ENCODE measurements around the gene SNX14.

Gene SNX14

DNA sequence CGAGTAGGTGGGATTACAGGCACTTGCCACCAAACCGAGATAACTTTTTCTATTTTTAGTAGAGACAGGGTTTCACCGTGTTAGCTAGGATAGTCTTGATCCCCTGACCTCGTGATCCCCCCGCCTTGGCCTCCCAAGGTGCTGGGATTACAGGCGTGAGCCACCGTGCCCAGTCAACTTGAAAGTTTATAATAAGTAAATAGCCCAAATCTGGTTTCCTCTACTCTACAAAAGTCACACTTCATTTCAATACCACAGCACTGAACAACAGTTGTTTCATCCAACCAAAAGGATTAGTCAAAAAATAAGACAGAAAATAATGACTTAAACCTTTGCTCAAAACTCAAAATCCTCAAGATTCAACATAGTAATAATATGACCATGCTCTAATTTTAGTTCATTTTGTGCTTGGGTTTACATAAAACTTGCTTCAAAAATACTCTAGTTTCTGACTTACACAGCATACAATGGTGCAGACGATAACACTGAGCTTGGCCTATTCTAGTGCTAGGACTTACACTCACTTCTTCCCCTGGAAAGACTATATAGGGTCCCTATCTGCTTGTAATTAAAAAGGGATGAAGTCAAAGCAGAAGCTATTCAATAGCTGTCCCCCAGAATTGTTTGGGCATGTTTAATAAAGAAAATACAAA is 87.1 kb downstream of the SNX14 start:
- DNase-seq (ENCODE audit: low read depth in 1 of 2, low spot score in 1 of 2), result no peak
- Histone ChIP-seq H3K27me3 (ENCODE audit: insufficient read depth, poor library complexity, severe bottlenecking) (no peaks in the 10 kb centered on the region), H3K27ac (replicated peaks) (no peak overlapping the region), H3K4me3 (replicated peaks; ENCODE audit: insufficient read depth, low read length) (no peak overlapping the region)
- no peak for TF ChIP-seq POLR2AphosphoS5 (IDR thresholded peaks at IDR 0.05; ENCODE audit: low read depth)
- TF ChIP-seq, protein P1, sequence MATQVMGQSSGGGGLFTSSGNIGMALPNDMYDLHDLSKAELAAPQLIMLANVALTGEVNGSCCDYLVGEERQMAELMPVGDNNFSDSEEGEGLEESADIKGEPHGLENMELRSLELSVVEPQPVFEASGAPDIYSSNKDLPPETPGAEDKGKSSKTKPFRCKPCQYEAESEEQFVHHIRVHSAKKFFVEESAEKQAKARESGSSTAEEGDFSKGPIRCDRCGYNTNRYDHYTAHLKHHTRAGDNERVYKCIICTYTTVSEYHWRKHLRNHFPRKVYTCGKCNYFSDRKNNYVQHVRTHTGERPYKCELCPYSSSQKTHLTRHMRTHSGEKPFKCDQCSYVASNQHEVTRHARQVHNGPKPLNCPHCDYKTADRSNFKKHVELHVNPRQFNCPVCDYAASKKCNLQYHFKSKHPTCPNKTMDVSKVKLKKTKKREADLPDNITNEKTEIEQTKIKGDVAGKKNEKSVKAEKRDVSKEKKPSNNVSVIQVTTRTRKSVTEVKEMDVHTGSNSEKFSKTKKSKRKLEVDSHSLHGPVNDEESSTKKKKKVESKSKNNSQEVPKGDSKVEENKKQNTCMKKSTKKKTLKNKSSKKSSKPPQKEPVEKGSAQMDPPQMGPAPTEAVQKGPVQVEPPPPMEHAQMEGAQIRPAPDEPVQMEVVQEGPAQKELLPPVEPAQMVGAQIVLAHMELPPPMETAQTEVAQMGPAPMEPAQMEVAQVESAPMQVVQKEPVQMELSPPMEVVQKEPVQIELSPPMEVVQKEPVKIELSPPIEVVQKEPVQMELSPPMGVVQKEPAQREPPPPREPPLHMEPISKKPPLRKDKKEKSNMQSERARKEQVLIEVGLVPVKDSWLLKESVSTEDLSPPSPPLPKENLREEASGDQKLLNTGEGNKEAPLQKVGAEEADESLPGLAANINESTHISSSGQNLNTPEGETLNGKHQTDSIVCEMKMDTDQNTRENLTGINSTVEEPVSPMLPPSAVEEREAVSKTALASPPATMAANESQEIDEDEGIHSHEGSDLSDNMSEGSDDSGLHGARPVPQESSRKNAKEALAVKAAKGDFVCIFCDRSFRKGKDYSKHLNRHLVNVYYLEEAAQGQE (IDR thresholded peaks at IDR 0.05; ENCODE audit: insufficient replicate concordance, low read depth), result no peak
- no peak for TF ChIP-seq GABPA (IDR thresholded peaks at IDR 0.05; ENCODE audit: low read depth)
- no peak for TF ChIP-seq SPI1 (IDR thresholded peaks at IDR 0.05; ENCODE audit: borderline replicate concordance, low read depth)
- TF ChIP-seq, protein P2, sequence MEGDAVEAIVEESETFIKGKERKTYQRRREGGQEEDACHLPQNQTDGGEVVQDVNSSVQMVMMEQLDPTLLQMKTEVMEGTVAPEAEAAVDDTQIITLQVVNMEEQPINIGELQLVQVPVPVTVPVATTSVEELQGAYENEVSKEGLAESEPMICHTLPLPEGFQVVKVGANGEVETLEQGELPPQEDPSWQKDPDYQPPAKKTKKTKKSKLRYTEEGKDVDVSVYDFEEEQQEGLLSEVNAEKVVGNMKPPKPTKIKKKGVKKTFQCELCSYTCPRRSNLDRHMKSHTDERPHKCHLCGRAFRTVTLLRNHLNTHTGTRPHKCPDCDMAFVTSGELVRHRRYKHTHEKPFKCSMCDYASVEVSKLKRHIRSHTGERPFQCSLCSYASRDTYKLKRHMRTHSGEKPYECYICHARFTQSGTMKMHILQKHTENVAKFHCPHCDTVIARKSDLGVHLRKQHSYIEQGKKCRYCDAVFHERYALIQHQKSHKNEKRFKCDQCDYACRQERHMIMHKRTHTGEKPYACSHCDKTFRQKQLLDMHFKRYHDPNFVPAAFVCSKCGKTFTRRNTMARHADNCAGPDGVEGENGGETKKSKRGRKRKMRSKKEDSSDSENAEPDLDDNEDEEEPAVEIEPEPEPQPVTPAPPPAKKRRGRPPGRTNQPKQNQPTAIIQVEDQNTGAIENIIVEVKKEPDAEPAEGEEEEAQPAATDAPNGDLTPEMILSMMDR (IDR thresholded peaks at IDR 0.05; ENCODE audit: insufficient read depth, low read length), result no peak

DNA sequence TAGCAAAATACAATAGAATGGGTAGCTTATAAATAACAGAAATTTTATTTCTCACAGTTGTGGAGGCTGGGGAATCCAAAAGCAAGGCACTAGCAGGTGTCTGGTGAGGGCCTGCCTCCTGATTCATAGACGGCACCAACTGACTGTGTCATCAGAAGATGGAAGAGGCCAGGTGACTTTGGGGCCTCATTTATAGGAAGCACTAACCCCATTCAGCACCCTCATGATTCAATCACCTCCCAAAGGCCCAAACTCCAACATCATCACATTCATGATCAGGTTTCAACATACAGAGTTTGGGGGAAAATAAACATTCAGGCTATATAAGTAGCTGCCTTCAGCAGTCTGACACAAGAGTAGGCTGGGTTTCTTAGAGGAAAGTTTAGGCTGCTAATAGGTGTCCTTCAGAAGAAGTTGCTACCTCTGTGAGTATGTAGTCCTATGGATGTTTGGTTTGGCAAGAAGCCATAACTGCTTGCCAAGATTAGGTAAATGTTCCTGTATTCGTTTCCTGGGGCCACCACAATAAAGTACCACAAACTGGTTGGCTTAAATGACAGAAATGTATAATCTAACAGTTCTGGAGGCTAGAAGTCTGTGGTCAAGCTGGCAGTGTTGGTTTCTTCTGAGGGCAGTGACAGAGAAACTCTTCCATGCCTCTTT is 94.9 kb downstream of the SNX14 start:
- Histone ChIP-seq H3K27me3 (ENCODE audit: insufficient read depth, poor library complexity, severe bottlenecking) (no peaks in the 10 kb centered on the region), H3K4me3 (replicated peaks; ENCODE audit: insufficient read depth, low read length) (no peak overlapping the region), H3K27ac (replicated peaks) (no peak overlapping the region)
- DNase-seq (ENCODE audit: low read depth in 1 of 2, low spot score in 1 of 2), result peak in 1 of 2 experiments; percentile 45
- TF ChIP-seq GABPA (IDR thresholded peaks at IDR 0.05; ENCODE audit: low read depth) (no peak), POLR2AphosphoS5 (IDR thresholded peaks at IDR 0.05; ENCODE audit: low read depth) (peak; percentile 49; the same call in 1 of the 2 replicates)

DNA sequence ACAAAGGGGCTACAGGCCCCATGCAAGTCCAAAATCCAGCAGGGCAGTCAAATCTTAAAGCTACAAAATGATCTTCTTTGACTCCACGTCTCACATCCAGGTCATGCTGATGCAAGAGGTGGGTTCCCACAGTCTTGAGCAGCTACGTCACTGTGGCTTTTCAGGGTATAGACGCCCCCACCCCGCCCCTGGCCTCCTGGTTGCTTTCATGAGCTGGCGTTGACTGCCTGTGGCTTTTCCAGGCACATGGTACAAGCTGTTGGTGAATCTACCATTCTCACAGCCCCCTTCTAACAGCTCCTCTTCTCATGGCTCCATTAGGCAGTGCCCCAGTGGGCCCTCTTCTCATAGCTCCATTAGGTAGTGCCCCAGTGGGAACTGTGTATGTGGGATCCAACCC is 96.8 kb downstream of the SNX14 start:
- Histone ChIP-seq H3K4me3 (replicated peaks; ENCODE audit: insufficient read depth, low read length) (no peak overlapping the region), H3K27ac (replicated peaks) (no peak overlapping the region), H3K27me3 (ENCODE audit: insufficient read depth, poor library complexity, severe bottlenecking) (no peaks in the 10 kb centered on the region)
- TF ChIP-seq GABPA (IDR thresholded peaks at IDR 0.05; ENCODE audit: low read depth) (no peak), SPI1 (IDR thresholded peaks at IDR 0.05; ENCODE audit: borderline replicate concordance, low read depth) (no peak), POLR2AphosphoS5 (IDR thresholded peaks at IDR 0.05; ENCODE audit: low read depth) (no peak)
- TF ChIP-seq, protein P2 (IDR thresholded peaks at IDR 0.05; ENCODE audit: insufficient read depth, low read length), result no peak
- TF ChIP-seq, protein P1 (IDR thresholded peaks at IDR 0.05; ENCODE audit: insufficient replicate concordance, low read depth), result no peak
- no peak for DNase-seq (ENCODE audit: low read depth in 1 of 2, low spot score in 1 of 2)

DNA sequence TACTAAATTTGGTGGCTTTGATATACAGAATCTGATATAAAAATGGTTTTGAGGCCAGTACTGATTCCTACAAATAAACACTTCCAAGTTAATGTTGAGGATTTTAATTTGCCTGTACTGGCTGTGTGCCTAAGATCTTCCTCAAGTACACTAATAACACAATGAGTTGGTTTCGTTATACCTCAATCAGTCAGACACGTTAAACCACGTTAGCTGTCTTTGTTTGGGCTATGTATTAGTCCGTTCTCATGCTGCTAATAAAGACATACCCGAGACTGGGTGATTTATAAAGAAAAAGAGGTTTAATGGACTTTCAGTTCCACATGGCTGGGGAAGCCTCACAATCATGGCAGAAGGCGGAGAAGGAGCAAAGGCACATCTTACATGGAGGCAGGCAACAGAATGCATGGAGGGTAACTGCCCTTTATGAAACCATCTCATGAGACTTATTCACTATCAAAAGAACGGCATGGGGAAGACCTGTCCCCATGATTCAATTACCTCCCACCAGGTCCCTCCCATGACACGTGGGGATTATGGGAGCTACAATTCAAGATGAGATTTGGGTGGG is 97.6 kb downstream of the SNX14 start:
- H3K27ac ChIP-seq (replicated peaks), result no peak overlapping the region
- H3K4me3 ChIP-seq (replicated peaks; ENCODE audit: insufficient read depth, low read length), result no peak overlapping the region
- no peaks in the 10 kb centered on the region for H3K27me3 ChIP-seq (ENCODE audit: insufficient read depth, poor library complexity, severe bottlenecking)
- DNase-seq (ENCODE audit: low read depth in 1 of 2, low spot score in 1 of 2), result no peak
- TF ChIP-seq GABPA (IDR thresholded peaks at IDR 0.05; ENCODE audit: low read depth) (no peak), POLR2AphosphoS5 (IDR thresholded peaks at IDR 0.05; ENCODE audit: low read depth) (no peak), SPI1 (IDR thresholded peaks at IDR 0.05; ENCODE audit: borderline replicate concordance, low read depth) (no peak)
- TF ChIP-seq, protein P2 (IDR thresholded peaks at IDR 0.05; ENCODE audit: insufficient read depth, low read length), result no peak
- TF ChIP-seq, protein P1 (IDR thresholded peaks at IDR 0.05; ENCODE audit: insufficient replicate concordance, low read depth), result no peak

Measured in HL-60 (cell line).